CD4-positive, alpha-beta T cell treated with Interleukin-6 for 4 hours (primary cell): ENCODE measurements around the gene ASPM.
"Not testable (repeated sequence)": the region's sequence is repeated elsewhere in the genome, so short reads cannot be mapped to it uniquely, and the experiment has no call there.

Experiments used
- DNase-seq: peaks from one replicate; pipeline ENCODE4 v3.0.0-alpha.2; 2020; ENCODE audit warnings: mixed read lengths

Gene ASPM

DNA sequence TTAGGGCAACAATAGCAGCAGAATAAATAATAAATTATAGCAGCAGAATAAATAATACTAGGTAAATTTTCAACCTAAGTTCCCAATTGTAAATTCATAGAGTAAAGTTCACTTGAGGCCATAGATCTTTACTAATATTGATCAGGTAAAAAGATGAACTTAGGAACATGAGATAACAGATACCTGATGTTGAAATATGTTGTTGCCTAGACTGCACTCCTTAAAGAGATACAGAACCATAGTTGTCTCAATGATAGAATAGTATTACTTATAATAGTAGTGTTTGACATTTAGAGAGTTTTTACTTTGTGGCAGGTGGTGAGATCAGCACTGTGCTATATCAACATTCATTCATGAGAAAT, 79.0 kb downstream of the ASPM start:
- DNase-seq, result no peak

DNA sequence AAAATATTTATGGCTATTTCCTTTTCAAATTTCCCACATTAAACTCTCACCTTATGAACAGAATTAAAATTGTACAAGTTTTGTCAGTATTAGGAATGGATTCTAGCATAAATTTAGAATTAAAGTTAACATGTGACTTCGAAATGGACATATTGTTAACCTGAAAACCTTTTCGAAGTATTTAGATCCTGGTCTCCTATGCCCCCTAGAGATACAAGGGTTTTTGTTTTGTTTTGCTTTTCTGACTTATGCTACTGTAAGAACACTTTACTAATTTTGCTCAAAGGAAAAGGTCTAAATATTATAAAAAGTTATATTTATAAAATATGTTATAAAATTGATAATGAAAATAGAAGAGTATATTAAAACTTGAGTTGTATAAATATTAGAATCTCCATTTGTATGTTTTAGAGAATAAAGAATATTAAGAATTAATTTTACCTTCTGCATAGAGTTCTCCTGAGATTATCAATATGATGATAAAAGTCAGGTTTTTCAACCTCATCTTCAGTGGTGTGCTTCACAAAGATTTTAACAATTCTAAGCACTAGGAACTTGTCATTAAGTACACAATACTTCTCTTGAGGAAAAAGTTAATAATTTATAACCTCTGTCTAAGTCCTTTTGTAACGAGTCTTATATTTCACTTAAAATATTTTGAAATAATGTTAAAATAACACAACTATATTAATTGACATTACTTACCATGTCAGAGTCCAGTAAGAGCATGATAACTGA, 79.6 kb downstream of the ASPM start, which contains the start of gene F13B:
Gene F13B, minus strand, starts transcription at position 542 of the 738 bp plus-strand sequence. Its CDS starts 37 bp downstream, at position 505.
- no peak for DNase-seq

DNA sequence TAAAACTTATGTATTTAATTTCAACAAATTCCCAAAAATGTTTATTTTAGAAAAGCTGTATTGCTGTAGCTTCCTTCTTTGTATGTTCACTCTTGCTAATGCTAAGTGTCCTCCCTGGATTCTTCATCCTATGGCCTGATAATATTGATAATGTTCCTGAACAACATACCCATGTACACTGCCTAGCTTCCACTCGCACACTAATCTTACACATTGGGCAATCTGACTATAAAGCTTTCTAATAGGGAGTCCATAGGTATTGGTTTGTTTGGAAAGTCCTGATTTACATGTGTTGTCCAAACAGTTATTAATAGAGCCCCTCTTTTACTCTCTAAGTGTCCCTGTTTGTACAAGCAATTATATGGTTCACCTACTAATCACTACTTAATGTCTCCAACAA, 80.2 kb downstream of the ASPM start:
- no peak for DNase-seq

DNA sequence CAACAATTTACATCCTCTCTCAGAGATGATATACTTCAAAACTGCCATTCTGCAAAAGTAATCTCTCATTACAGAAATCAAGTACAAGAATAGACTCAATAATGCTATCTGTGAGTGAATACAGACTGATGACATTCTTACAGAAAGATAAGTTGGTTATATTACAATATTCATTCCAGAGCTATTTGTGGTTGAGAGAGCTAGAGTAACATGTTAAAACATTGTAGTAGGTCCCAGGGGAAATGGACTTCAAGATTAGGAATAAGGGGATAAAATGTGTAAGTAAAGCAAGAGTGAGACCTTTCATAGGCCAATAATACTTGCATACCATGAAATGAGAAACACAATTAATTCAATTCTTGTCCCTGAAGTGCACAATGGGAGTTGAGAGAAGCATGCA, 80.9 kb downstream of the ASPM start:
- no peak for DNase-seq

GRCh38 chr1:197063212-197063611, 83.3 kb downstream of the ASPM start:
- DNase-seq, result no peak

- DNase-seq, result no peak
Measured at GRCh38 chr1:197062692-197063091, 83.8 kb downstream of the ASPM start.

GRCh38 chr1:197049100-197049499, 97.4 kb downstream of the ASPM start:
- no peak for DNase-seq

DNA sequence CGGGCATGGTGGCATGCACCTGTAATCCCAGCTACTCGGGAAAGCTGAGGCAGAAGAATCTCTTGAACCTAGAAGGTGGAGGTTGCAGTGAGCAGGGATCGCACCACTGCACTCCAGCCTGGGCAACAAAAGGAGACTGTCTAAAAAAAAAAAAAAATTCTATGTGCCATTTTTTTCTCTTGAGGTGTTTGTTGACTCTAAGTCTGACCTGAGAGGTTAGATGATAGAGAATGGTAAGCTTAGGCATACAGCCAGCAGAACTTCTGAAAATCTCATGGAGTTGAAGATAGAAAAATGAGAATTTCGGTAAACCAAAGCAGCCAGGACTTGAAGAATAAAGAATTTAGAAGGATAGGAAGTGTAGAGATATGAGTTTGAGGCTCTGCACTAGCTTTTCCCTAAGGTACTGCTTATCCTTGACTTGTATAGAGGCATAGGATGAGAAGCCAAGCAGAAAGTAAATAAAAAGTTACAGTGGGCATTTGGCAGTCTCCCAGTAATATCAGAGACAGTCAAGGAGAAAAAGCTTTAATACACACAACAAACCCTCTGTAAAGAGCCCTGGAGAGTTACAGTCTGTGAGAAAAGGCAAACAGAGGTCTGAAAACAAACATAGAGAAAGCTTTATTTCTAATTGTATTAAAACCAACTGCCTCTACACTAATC, 103.7 kb downstream of the ASPM start:
- DNase-seq, result no peak

DNA sequence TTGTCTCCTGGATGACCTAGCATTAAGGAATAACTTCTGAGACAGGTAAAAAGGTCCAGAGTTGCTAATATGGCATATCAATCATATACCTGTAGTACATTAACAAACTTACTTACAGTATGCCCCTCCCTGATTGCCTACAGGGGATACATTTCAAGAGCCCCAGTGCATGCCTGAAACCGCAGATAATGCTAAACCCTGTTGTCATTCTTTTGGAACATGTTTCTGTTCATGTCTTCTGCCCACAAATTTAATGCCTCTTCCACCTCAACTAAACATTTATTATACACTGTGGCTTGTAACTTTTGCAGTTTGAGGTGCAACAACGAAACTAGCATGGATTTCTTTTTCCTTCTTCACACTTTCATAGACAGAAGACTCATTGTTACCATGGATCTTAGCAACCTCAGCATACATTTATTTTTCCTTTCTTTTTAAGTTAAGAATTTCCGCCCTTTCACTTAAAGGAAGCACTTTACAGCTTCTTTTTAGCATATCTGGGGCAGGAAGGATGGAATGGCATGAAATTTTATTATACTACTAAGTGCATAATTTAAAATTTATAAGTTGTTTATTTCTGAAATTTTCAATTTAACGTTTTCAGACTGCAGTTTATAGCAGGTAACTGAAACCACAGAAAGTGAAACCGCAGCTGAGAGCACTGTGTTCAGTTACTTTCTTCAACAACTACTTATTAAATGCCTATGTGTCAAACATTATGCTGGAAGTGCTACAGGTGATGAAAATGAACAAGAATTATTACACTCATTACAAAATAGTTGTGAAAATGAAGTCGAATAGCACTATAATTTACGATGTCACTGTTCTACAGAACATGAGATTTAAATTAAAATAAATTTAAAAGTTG, 104.7 kb downstream of the ASPM start:
- no peak for DNase-seq

DNA sequence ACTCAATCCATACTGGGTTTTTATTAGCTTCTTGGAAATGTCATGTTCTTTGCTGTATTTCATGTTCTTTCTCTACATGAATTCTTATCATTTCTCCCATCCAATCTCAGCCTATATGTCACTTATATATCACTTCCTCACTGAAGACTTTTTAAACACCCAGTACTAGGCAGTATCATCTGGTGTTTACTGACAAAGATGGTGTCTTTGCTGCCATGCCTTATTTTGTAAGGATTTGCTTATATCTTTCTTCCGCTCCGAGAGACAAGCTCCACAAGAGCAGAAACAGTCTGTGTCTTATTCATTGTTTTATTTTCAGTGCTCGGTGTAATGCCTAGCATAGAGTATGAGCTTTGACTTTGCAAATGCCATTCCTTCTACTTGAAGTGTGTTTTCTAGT, 109.6 kb downstream of the ASPM start:
- no peak for DNase-seq

DNA sequence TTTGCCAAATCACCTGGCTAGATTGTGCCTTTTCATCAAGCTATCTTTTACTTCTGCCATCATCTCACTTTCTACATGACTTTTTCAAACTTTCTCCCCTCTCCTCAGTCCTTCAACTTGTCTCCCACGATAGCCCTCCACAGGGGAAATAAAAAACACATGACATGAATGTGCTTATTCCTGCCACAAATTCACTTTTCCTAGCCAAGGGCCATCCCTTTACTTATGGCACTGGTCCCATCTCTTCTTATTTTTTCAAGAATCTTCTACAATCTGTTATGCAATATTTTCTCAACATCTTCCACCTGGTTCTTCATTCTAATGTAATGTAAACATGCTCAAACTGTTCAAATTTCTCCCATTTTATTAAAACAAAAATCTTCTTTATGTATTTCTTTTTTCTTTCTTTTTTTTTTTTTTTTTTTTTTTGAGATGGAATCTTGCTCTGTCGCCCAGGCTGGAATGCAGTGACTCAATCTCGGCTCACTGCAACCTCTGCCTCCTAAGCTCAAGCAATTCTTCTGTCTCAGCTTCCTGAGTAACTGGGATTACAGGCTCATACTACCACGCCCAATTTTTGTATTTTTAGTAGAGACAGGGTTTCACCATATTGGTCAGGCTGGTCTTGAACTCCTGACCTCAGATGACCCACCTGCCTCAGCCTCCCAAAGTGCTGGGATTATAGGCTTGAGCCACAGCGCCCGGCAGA, 111.7 kb downstream of the ASPM start:
- DNase-seq, result not testable (repeated sequence)
